Transverse colon (tissue), 4 donors: Measurements from ENCODE around the gene AIMP1. TPM values are rescaled to one million over a fixed set of nuclear protein-coding genes. Genes with fewer than 3 reads are reported as not detected.

ENCODE experiments used
- DNase-seq: peaks from one replicate; pipeline ENCODE4 v3.0.0-alpha.2; 2019
- H3K27ac ChIP-seq, 4 donors: fragments of 200-600 bp; sonication (generic); 2 replicates each; pipeline ENCODE4 v1.5.1; 2016 to 2018; ENCODE audit warnings: inconsistent platforms in 4 of 4
- H3K27me3 ChIP-seq: fragments of 200-600 bp; sonication (generic); 2 replicates; pipeline ENCODE4 v1.5.1; 2017; ENCODE audit warnings: inconsistent platforms
- H3K36me3 ChIP-seq, 4 donors: fragments of 200-600 bp; sonication (generic); 2 replicates each; pipeline ENCODE4 v1.5.1; 2017 to 2019; ENCODE audit warnings: inconsistent platforms in 4 of 4
- H3K4me1 ChIP-seq, 4 donors: fragments of 200-600 bp; sonication (generic); 2 replicates each; pipeline ENCODE4 v1.5.1; 2017 to 2020; ENCODE audit warnings: inconsistent platforms in 4 of 4
- H3K4me3 ChIP-seq, 4 donors: fragments of 200-600 bp; sonication (generic); 1 replicate in 1 of 4; 2 replicates in 3 of 4; pipeline versions ENCODE4 v1.5.1 to v1.6.1; 2017 to 2019; ENCODE audit warnings: inconsistent platforms in 4 of 4
- H3K9me3 ChIP-seq, 2 donors: fragments of 200-600 bp; sonication (generic); 2 replicates each; pipeline ENCODE4 v1.5.1; 2017 to 2019; ENCODE audit warnings: inconsistent platforms in 2 of 2
- CTCF ChIP-seq, 5 experiments: fragments of 200-600 bp in 3 of 5; fragments of 450-650 bp in 2 of 5; sonication (generic) in 3 of 5; IDR thresholded peaks; 1 replicate in 2 of 5; 2 replicates in 3 of 5; pipeline ENCODE4 v1.5.1; 2016 to 2017; ENCODE audit warnings: antibody characterized with exemption in 5 of 5, inconsistent platforms in 3 of 5, mild to moderate bottlenecking in 2 of 5, moderate library complexity in 1 of 5
- EP300 ChIP-seq: sonication (generic); formaldehyde crosslinking; IDR thresholded peaks from one replicate; pipeline ENCODE4 v1.6.1; 2017; ENCODE audit warnings: antibody characterized with exemption, low read depth
- POLR2A ChIP-seq: fragments of 450-650 bp; IDR thresholded peaks from one replicate; pipeline ENCODE4 v1.6.1; 2016; ENCODE audit warnings: antibody characterized with exemption, mild to moderate bottlenecking, moderate library complexity
- POLR2AphosphoS5 ChIP-seq, 3 donors: sonication (generic); formaldehyde crosslinking; IDR thresholded peaks; one replicate each; pipeline ENCODE4 v1.6.1; 2016; ENCODE audit warnings: antibody characterized with exemption in 3 of 3
- WGBS, 2 donors: methylation state at CpG; one replicate each; pipeline ENCODE4 v1.1.5; 2018; ENCODE audit warnings: low coverage in 1 of 2; 5-methylcytosine and 5-hydroxymethylcytosine counted together
- in situ Hi-C, 4 donors: fragments of 200-750 bp; cut with MboI; loops; one replicate each; pipeline versions ENCODE4 v1.15.0 to v1.15.1; 2017; ENCODE audit warnings: low sequenced_read_pairs in 3 of 4, low pct_ligation_motif_present in 1 of 4, low pct_unique_long_range_greater_than_20kb in 1 of 4
- intact Hi-C: fragments of 100-400 bp; cut with DNase I; formaldehyde crosslinking; loops from one replicate; pipeline ENCODE4 v1.15.1; 2023; ENCODE audit warnings: low total_unique reads
- total RNA-seq, 4 donors: library from RNA; depleted of rRNA; stranded (reverse); fragments of >200 nt; gene quantifications; one replicate each; pipeline ENCODE4 v1.1.0, GENCODE V29; 2016

AIMP1 gene
- 10 to 100 TPM in 2 of 4 donors, 1 to 10 TPM in 2; 4.9 to 24.1 (median 15.1) TPM for total RNA-seq

GRCh38 chr4:106315968-106316772 is at the start of gene AIMP1, which contains the start of gene TBCK:
Gene AIMP1, plus strand, starts transcription at chr4:106316550. Its CDS starts 8,460 bp downstream, at chr4:106325010.
Gene TBCK, minus strand, starts transcription at chr4:106316209. Its CDS starts 7,249 bp downstream, at chr4:106308960.
- peak within 1 kb of the TSS; percentile 58 to 100 (median 80) for H3K4me3 ChIP-seq
- no peaks in the 10 kb centered on the region for H3K36me3 ChIP-seq
- WGBS, 2 donors: 1% methylated on average over 39 of the region's 44 CpGs; no CpG with 5 or more reads in 1 of the 2 donors
- H3K9me3 ChIP-seq: no peaks in the 10 kb centered on the region
- H3K4me1 ChIP-seq: peaks cover 18 to 45% (median 20%) of the 10 kb centered on the region in 4 donors
- TF ChIP-seq CTCF (IDR thresholded peaks at IDR 0.05) (no peak), POLR2AphosphoS5 (IDR thresholded peaks at IDR 0.05) (peak; percentile 69 to 89 (median 86)), POLR2A (peak; percentile 94)
- no peaks in the 10 kb centered on the region for H3K27me3 ChIP-seq
- in situ Hi-C loops: no loop called here
- H3K27ac ChIP-seq: peak within 1 kb of the TSS; percentile 89 to 99 (median 94)
- DNase-seq: peak; percentile 91
- intact Hi-C loops: no loop called here

- Histone ChIP-seq H3K4me1 (peaks cover 0 to 12% (median 3%) of the 10 kb centered on the region in 4 donors), H3K4me3 (no peak overlapping the region), H3K27ac (no peak overlapping the region), H3K36me3 (no peaks in the 10 kb centered on the region), H3K27me3 (no peaks in the 10 kb centered on the region), H3K9me3 (no peaks in the 10 kb centered on the region)
- in situ Hi-C loops: no loop called here
- TF ChIP-seq POLR2AphosphoS5 (IDR thresholded peaks at IDR 0.05) (no peak), CTCF (IDR thresholded peaks at IDR 0.05) (no peak)
- DNase-seq: no peak
- intact Hi-C loops: no loop called here
Measured at GRCh38 chr4:106268786-106269185, 47.6 kb upstream of the AIMP1 start.

GRCh38 chr4:106269711-106270110 is 46.6 kb upstream of the AIMP1 start:
- in situ Hi-C loops (no loop called here), intact Hi-C loops (no loop called here)
- Histone ChIP-seq H3K4me1 (peaks cover 0 to 4% (median 1%) of the 10 kb centered on the region in 4 donors), H3K4me3 (no peak overlapping the region), H3K27me3 (no peaks in the 10 kb centered on the region), H3K36me3 (peaks cover 0 to 5% (median 0%) of the 10 kb centered on the region in 4 donors), H3K9me3 (no peaks in the 10 kb centered on the region), H3K27ac (no peak overlapping the region)
- DNase-seq: no peak
- TF ChIP-seq POLR2AphosphoS5 (IDR thresholded peaks at IDR 0.05) (no peak), CTCF (IDR thresholded peaks at IDR 0.05) (no peak), EP300 (no peak), POLR2A (no peak)
- WGBS, 2 donors: 88 to 91% methylated on average over 2 of the region's 2 CpGs

GRCh38 chr4:106270736-106271135 is 45.6 kb upstream of the AIMP1 start:
- no peak overlapping the region for H3K27ac ChIP-seq
- TF ChIP-seq EP300: no peak
- TF ChIP-seq CTCF (IDR thresholded peaks at IDR 0.05): no peak
- TF ChIP-seq POLR2AphosphoS5 (IDR thresholded peaks at IDR 0.05): no peak
- TF ChIP-seq POLR2A: no peak
- H3K27me3 ChIP-seq: no peaks in the 10 kb centered on the region
- WGBS, 2 donors: 80 to 84% methylated on average over 1 of the region's 1 CpG
- H3K4me3 ChIP-seq: no peak overlapping the region
- DNase-seq: no peak
- H3K36me3 ChIP-seq: peaks cover 0 to 8% (median 0%) of the 10 kb centered on the region in 4 donors
- H3K9me3 ChIP-seq: no peaks in the 10 kb centered on the region
- intact Hi-C loops: no loop called here
- in situ Hi-C loops: no loop called here
- H3K4me1 ChIP-seq: no peaks in the 10 kb centered on the region
